Measurements from ENCODE around the gene SV2B.

GRCh38 chr15:91108421-91108820, 8.4 kb downstream of the SV2B start:
- TF ChIP-seq CTCF (IDR thresholded peaks at IDR 0.05) (no peak), POLR2A (IDR thresholded peaks at IDR 0.05) (no peak)

Data from testis (tissue), 2 donors.